SW 1271 (cell line): ENCODE results near the gene DIPK1A.
A peak's percentile ranks its signal among the peaks of the same experiment; 100 is the strongest.
"Not testable (repeated sequence)": the region's sequence is repeated elsewhere in the genome, so short reads cannot be mapped to it uniquely, and the experiment has no call there.

Experiments
- DNase-seq, 2 experiments: peaks; one replicate each; lab custom pipeline; 2025; lab: John Stamatoyannopoulos, UW

Gene DIPK1A

GRCh38 chr1:92980732-92981647, 19.7 kb upstream of the DIPK1A start:
- DNase-seq: no peak

GRCh38 chr1:92975551-92976232, 14.4 kb upstream of the DIPK1A start:
- DNase-seq: no peak

GRCh38 chr1:92974112-92974511, 12.8 kb upstream of the DIPK1A start:
- not testable (repeated sequence) for DNase-seq

GRCh38 chr1:92973203-92973897, 12.1 kb upstream of the DIPK1A start:
- DNase-seq: no peak

GRCh38 chr1:92972409-92973129, 11.3 kb upstream of the DIPK1A start:
- no peak for DNase-seq

- not testable (repeated sequence) for DNase-seq
Measured at GRCh38 chr1:92971932-92972331, 10.7 kb upstream of the DIPK1A start.

- DNase-seq: no peak
Measured at GRCh38 chr1:92970990-92971689, 9.9 kb upstream of the DIPK1A start.

- DNase-seq: no peak
Measured at GRCh38 chr1:92969517-92969916, 8.3 kb upstream of the DIPK1A start.

- DNase-seq: peak in 1 of 2 experiments; percentile 13
Measured at GRCh38 chr1:92968138-92969032, 7.1 kb upstream of the DIPK1A start.

GRCh38 chr1:92964998-92965397, 3.7 kb upstream of the DIPK1A start:
- DNase-seq: no peak

GRCh38 chr1:92964316-92964715, 3.1 kb upstream of the DIPK1A start:
- DNase-seq: no peak

- peak in 1 of 2 experiments; percentile 43 for DNase-seq
Measured at GRCh38 chr1:92961896-92962752, 862 bp upstream of the DIPK1A start.

GRCh38 chr1:92960395-92961130, 699 bp downstream of the DIPK1A start:
- peak; percentile 53 to 86 for DNase-seq

- DNase-seq: no peak
Measured at GRCh38 chr1:92958203-92958970, 2.9 kb downstream of the DIPK1A start.

- no peak for DNase-seq
Measured at GRCh38 chr1:92957030-92957734, 4.1 kb downstream of the DIPK1A start.

GRCh38 chr1:92956254-92957029, 4.8 kb downstream of the DIPK1A start:
- no peak for DNase-seq
